VCaP (cell line): Measurements from ENCODE around the gene ST8SIA3.

Experiments
- H3K27ac ChIP-seq: fragments of 450-650 bp; 2 replicates; pipeline ENCODE4 v1.5.1; 2017
- TF ChIP-seq, protein P1 (sequence below): fragments of 450-650 bp; conservative IDR thresholded peaks from 2 replicates; pipeline ENCODE4 v1.5.1; 2017; ENCODE audit warnings: mild to moderate bottlenecking, moderate library complexity

Gene ST8SIA3, protein sequence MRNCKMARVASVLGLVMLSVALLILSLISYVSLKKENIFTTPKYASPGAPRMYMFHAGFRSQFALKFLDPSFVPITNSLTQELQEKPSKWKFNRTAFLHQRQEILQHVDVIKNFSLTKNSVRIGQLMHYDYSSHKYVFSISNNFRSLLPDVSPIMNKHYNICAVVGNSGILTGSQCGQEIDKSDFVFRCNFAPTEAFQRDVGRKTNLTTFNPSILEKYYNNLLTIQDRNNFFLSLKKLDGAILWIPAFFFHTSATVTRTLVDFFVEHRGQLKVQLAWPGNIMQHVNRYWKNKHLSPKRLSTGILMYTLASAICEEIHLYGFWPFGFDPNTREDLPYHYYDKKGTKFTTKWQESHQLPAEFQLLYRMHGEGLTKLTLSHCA

GRCh38 chr18:57352271-57352701, at the start of gene ST8SIA3:
Gene ST8SIA3 (plus strand): TSS chr18:57352557. CDS start chr18:57352847, 290 bp downstream.
- TF ChIP-seq, protein P1, sequence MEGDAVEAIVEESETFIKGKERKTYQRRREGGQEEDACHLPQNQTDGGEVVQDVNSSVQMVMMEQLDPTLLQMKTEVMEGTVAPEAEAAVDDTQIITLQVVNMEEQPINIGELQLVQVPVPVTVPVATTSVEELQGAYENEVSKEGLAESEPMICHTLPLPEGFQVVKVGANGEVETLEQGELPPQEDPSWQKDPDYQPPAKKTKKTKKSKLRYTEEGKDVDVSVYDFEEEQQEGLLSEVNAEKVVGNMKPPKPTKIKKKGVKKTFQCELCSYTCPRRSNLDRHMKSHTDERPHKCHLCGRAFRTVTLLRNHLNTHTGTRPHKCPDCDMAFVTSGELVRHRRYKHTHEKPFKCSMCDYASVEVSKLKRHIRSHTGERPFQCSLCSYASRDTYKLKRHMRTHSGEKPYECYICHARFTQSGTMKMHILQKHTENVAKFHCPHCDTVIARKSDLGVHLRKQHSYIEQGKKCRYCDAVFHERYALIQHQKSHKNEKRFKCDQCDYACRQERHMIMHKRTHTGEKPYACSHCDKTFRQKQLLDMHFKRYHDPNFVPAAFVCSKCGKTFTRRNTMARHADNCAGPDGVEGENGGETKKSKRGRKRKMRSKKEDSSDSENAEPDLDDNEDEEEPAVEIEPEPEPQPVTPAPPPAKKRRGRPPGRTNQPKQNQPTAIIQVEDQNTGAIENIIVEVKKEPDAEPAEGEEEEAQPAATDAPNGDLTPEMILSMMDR, result no peak
- no peak within 1 kb of the TSS for H3K27ac ChIP-seq

DNA sequence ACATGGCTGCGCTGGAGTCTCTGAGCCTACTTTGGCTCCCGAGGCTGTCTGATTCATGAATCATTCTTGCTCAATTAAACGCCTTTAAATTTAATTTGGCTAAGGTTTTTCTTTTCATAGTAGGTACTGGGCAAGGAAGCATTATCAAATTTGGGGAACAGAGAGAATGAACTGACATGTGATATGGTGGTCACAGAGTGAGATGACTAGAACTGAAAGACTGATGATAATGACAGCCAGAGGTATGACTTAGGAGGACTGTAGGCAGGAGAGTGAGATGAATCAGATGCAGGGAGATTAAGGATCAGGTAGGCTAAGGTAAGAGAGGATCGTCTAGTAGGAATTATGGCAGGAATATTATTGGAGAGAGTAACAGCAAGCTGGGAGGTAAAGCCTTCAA, 40.9 kb upstream of the ST8SIA3 start:
- H3K27ac ChIP-seq, result no peak overlapping the region
- TF ChIP-seq, protein P1, result no peak

- TF ChIP-seq, protein P1, result no peak
- no peak overlapping the region for H3K27ac ChIP-seq
Observed at GRCh38 chr18:57312346-57313144, 39.8 kb upstream of the ST8SIA3 start.

- no peak overlapping the region for H3K27ac ChIP-seq
- TF ChIP-seq, protein P1, result no peak
Observed at GRCh38 chr18:57320603-57321002, 31.8 kb upstream of the ST8SIA3 start.

DNA sequence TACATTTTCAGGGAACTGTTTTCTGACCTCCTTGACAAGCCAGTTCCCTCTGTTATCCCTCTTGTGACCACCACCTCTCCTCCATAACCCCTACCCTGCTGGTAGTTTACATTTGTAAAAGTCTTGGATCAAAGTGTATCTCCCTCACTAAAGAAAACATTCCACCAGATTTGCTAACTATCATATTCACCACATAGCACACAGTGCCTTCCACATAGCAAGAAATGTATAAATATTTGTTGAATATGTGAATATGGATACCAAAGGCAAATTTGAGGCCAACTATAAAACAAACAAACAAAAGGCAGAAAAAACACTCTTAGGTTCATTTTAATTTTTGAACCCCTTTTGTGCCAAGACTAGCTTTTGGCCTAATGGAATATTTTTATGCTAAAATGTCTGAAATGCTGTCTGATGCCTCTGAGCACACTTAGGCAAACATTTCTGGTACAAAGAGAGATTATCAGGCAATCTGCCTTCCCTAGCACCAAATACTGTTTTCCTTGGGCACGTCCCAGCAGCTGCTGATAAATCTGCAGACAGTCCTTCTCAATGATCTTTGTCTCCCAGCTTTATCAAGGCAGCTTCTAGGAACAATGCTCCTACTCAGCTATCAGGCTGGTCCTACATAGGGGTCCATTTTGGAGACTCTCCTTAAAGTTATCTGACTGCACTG, 26.7 kb upstream of the ST8SIA3 start:
- H3K27ac ChIP-seq, result peak overlapping the region; percentile 71
- TF ChIP-seq, protein P1, result no peak

DNA sequence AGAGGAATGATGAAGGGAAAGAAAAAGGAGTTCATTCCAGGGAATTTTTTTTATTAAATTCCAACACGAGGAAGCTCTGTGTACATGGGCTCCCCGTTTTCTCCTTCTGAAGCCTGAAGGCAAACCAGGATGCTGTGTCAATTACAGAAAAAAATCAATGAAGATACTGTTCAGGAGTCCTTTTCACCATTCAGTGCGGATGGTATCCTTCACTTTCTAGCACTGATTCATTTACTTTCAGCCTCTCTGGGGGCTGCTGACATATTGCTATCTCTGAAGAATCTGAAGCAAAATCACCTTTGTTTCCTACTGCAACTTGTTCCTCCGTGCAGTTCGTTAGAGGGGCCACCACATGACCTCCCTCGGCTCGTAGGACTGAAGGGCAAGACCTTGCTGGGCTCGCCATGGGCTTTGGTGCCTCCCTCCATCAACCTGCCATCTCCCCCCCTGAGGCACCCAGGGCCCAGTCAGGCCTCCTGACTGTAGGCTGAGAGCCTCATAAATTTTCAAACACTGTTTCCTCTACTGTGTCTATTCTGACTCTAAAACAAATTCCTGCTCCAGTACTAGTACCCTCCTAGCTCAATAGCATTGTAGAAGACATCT, 25.5 kb upstream of the ST8SIA3 start:
- TF ChIP-seq, protein P1, result no peak
- peak overlapping the region; percentile 71 for H3K27ac ChIP-seq
